SJCRH30 (cell line): ENCODE measurements around the gene TXNDC2. TPM values are rescaled to one million over a fixed set of nuclear protein-coding genes. Genes with fewer than 3 reads are reported as not detected.

Experiments used
- total RNA-seq: library from RNA; depleted of rRNA; stranded (reverse); fragments of >200 nt; shearing (Covaris generic); gene quantifications from 2 replicates; pipeline ENCODE4 v1.2.3, GENCODE V29; 2014; rRNA removed

Gene TXNDC2
- total RNA-seq, 1 experiment from 2014 or later, result 0.06 TPM

Other genes with a start within 250 kb of the TXNDC2 start
- 7.1 and 8.1 TPM in 2 replicates for gene RAB31, start 177.7 kb upstream of the TXNDC2 start, total RNA-seq
- 154 and 164 TPM in 2 replicates for gene VAPA, start 28.0 kb downstream of the TXNDC2 start, total RNA-seq